GM23338 (cell line): ENCODE data around the gene TLCD5. TPM values are rescaled to one million over a fixed set of nuclear protein-coding genes. Genes with fewer than 3 reads are reported as not detected.

Source experiments
- ATAC-seq: fragments of 200-7000 bp; cut with Tn5 transposase; 3 replicates; pipeline ENCODE4 v1.9.1; 2020
- DNase-seq: peaks from one replicate; pipeline ENCODE4 v3.0.0-alpha.2; 2015; ENCODE audit warnings: low spot score
- H2AFZ ChIP-seq: fragments of 200-600 bp; sonication (generic); 2 replicates; pipeline ENCODE4 v1.8.0; 2016; ENCODE audit warnings: antibody characterized with exemption, mild to moderate bottlenecking, moderate library complexity
- H3F3A ChIP-seq: fragments of 200-600 bp; sonication (generic); replicated peaks from 2 replicates; pipeline ENCODE4 v1.8.0; 2017; ENCODE audit warnings: antibody characterized with exemption, mixed run types, low read depth
- H3K27ac ChIP-seq: fragments of 200-600 bp; sonication (generic); 2 replicates; pipeline ENCODE4 v1.6.1; 2016; ENCODE audit warnings: low read depth
- H3K27me3 ChIP-seq: fragments of 200-600 bp; sonication (generic); 2 replicates; pipeline ENCODE4 v1.8.0; 2016; ENCODE audit warnings: mild to moderate bottlenecking, mixed run types, moderate library complexity; ENCODE audit not compliant: insufficient read depth
- H3K36me3 ChIP-seq: fragments of 200-600 bp; sonication (generic); 2 replicates; pipeline ENCODE4 v1.8.0; 2016; ENCODE audit warnings: mild to moderate bottlenecking; ENCODE audit not compliant: insufficient read depth
- H3K4me1 ChIP-seq: fragments of 200-600 bp; sonication (generic); 2 replicates; pipeline ENCODE4 v1.8.0; 2016; ENCODE audit warnings: mild to moderate bottlenecking, moderate library complexity; ENCODE audit not compliant: insufficient read depth
- H3K4me2 ChIP-seq: fragments of 200-600 bp; sonication (generic); 2 replicates; pipeline ENCODE4 v1.7.1; 2017; ENCODE audit warnings: mixed run types
- H3K4me3 ChIP-seq: fragments of 200-600 bp; sonication (generic); 2 replicates; pipeline ENCODE4 v1.6.1; 2016; ENCODE audit warnings: mixed run types
- H3K79me2 ChIP-seq: fragments of 200-600 bp; sonication (generic); replicated peaks from 2 replicates; pipeline ENCODE4 v1.8.0; 2017; ENCODE audit warnings: mild to moderate bottlenecking; ENCODE audit not compliant: insufficient read depth
- H3K9me2 ChIP-seq: fragments of 200-600 bp; sonication (generic); 2 replicates; pipeline ENCODE4 v1.8.0; 2017; ENCODE audit not compliant: insufficient read depth
- H4K20me1 ChIP-seq: fragments of 200-600 bp; sonication (generic); replicated peaks from 2 replicates; pipeline ENCODE4 v1.8.0; 2017; ENCODE audit warnings: mild to moderate bottlenecking; ENCODE audit not compliant: insufficient read depth
- H3K27ac Mint-ChIP-seq: 2 replicates; pipeline ENCODE4 v1.8.0; 2020; ENCODE audit warnings: inconsistent platforms, mild to moderate bottlenecking, moderate library complexity, mixed read lengths
- H3K27me3 Mint-ChIP-seq: 3 replicates; pipeline ENCODE4 v1.8.0; 2022; ENCODE audit warnings: low read depth, mild to moderate bottlenecking, moderate library complexity, mixed read lengths, inconsistent platforms; ENCODE audit not compliant: insufficient read depth, poor library complexity
- H3K36me3 Mint-ChIP-seq: 3 replicates; pipeline ENCODE4 v1.8.0; 2021; ENCODE audit warnings: low read depth, mild to moderate bottlenecking, inconsistent platforms, moderate library complexity, mixed read lengths
- H3K4me1 Mint-ChIP-seq: 3 replicates; pipeline ENCODE4 v1.8.0; 2020; ENCODE audit warnings: mild to moderate bottlenecking, inconsistent platforms, mixed read lengths
- H3K4me3 Mint-ChIP-seq: 3 replicates; pipeline ENCODE4 v1.8.0; 2021; ENCODE audit warnings: moderate library complexity, mild to moderate bottlenecking, inconsistent platforms, mixed read lengths
- H3K9me3 Mint-ChIP-seq: 3 replicates; pipeline ENCODE4 v1.8.0; 2020; ENCODE audit warnings: moderate library complexity, mild to moderate bottlenecking, inconsistent platforms, mixed read lengths
- CREB1 ChIP-seq: fragments of 250-450 bp; sonication (Bioruptor Pico); IDR thresholded peaks from 2 replicates; pipeline ENCODE4 v1.5.0; 2020; ENCODE audit warnings: low read depth, mild to moderate bottlenecking, moderate library complexity
- ETS1 ChIP-seq: IDR thresholded peaks from 2 replicates; pipeline ENCODE4 v1.6.1; 2016; ENCODE audit warnings: antibody characterized with exemption
- EZH2 ChIP-seq: fragments of 200-600 bp; sonication (generic); IDR thresholded peaks from one replicate; pipeline ENCODE4 v1.8.0; 2017; ENCODE audit warnings: antibody characterized with exemption, mild to moderate bottlenecking, low read depth; ENCODE audit not compliant: unreplicated experiment
- JUNB ChIP-seq: IDR thresholded peaks from one replicate; pipeline ENCODE4 v1.6.1; 2016; ENCODE audit warnings: antibody characterized with exemption; ENCODE audit not compliant: unreplicated experiment
- NANOG ChIP-seq: IDR thresholded peaks from 2 replicates; pipeline ENCODE4 v1.6.1; 2016; ENCODE audit warnings: antibody characterized with exemption, borderline replicate concordance
- POLR2AphosphoS5 ChIP-seq: IDR thresholded peaks from 2 replicates; pipeline ENCODE4 v1.6.1; 2016; ENCODE audit warnings: antibody characterized with exemption, low read depth
- STAT1 ChIP-seq: IDR thresholded peaks from one replicate; pipeline ENCODE4 v1.6.1; 2016; ENCODE audit warnings: antibody characterized with exemption; ENCODE audit not compliant: unreplicated experiment
- ZNF114 ChIP-seq: fragments of 250-450 bp; sonication (Bioruptor Pico); IDR thresholded peaks from 2 replicates; pipeline ENCODE4 v1.5.0; 2020; ENCODE audit warnings: mild to moderate bottlenecking, moderate library complexity
- ZNF331 ChIP-seq: fragments of 250-450 bp; sonication (Bioruptor Pico); IDR thresholded peaks from 2 replicates; pipeline ENCODE4 v1.5.0; 2020; ENCODE audit warnings: low read depth, mild to moderate bottlenecking, moderate library complexity
- polyA plus RNA-seq: library from polyadenylated mRNA; unstranded; fragments of >200 nt; fragmentation: Nextera tagmentation; extraction: Ambion mirVana; gene quantifications from 2 replicates; pipeline ENCODE4 v1.2.1, GENCODE V29; 2016
- total RNA-seq: library from RNA; depleted of rRNA; stranded (reverse); fragments of >200 nt; shearing (Covaris generic); gene quantifications from 2 replicates; pipeline ENCODE4 v1.2.3, GENCODE V29; 2014
- TF ChIP-seq, protein P1 (sequence below): IDR thresholded peaks from one replicate; pipeline ENCODE4 v1.6.1; 2018; ENCODE audit warnings: antibody characterized with exemption; ENCODE audit not compliant: unreplicated experiment
- TF ChIP-seq, protein P2 (sequence below), 2 experiments: fragments of 200-600 bp in 1 of 2; sonication (generic) in 1 of 2; conservative IDR thresholded peaks; 2 replicates each; pipeline versions ENCODE4 v1.5.1 to v1.6.1; 2016 to 2017; ENCODE audit warnings: antibody characterized with exemption in 2 of 2, low read depth in 2 of 2, mild to moderate bottlenecking in 2 of 2, moderate library complexity in 1 of 2

Gene TLCD5
- total and polyA plus RNA-seq, 2 experiments from 2014 or later: 5.2 to 10.0 TPM

DNA sequence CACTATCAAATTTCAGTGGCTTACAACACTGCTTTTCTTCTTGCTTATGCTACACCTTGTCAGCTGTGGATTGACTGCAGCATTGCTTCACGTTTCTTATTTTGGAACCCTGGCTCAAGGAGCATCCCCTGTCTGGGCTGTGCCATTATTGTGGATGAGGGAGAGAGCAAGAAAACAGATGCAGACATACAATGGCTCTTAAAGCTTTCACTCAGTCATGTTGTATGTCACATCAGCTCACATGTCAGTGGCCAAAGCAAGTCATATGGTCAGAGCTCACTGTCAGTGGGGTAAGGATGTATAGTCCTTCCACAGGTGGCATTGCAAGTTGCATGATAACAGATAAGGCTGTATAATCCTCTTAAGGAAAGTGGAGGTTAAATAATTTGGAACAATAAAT, 21.1 kb downstream of the TLCD5 start (continued):
- TF ChIP-seq, protein P1, sequence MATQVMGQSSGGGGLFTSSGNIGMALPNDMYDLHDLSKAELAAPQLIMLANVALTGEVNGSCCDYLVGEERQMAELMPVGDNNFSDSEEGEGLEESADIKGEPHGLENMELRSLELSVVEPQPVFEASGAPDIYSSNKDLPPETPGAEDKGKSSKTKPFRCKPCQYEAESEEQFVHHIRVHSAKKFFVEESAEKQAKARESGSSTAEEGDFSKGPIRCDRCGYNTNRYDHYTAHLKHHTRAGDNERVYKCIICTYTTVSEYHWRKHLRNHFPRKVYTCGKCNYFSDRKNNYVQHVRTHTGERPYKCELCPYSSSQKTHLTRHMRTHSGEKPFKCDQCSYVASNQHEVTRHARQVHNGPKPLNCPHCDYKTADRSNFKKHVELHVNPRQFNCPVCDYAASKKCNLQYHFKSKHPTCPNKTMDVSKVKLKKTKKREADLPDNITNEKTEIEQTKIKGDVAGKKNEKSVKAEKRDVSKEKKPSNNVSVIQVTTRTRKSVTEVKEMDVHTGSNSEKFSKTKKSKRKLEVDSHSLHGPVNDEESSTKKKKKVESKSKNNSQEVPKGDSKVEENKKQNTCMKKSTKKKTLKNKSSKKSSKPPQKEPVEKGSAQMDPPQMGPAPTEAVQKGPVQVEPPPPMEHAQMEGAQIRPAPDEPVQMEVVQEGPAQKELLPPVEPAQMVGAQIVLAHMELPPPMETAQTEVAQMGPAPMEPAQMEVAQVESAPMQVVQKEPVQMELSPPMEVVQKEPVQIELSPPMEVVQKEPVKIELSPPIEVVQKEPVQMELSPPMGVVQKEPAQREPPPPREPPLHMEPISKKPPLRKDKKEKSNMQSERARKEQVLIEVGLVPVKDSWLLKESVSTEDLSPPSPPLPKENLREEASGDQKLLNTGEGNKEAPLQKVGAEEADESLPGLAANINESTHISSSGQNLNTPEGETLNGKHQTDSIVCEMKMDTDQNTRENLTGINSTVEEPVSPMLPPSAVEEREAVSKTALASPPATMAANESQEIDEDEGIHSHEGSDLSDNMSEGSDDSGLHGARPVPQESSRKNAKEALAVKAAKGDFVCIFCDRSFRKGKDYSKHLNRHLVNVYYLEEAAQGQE: no peak
- no peak for TF ChIP-seq ZNF114 (CRISPR knock-in tag)
- TF ChIP-seq STAT1: no peak
- no peak for TF ChIP-seq NANOG
- TF ChIP-seq, protein P2, sequence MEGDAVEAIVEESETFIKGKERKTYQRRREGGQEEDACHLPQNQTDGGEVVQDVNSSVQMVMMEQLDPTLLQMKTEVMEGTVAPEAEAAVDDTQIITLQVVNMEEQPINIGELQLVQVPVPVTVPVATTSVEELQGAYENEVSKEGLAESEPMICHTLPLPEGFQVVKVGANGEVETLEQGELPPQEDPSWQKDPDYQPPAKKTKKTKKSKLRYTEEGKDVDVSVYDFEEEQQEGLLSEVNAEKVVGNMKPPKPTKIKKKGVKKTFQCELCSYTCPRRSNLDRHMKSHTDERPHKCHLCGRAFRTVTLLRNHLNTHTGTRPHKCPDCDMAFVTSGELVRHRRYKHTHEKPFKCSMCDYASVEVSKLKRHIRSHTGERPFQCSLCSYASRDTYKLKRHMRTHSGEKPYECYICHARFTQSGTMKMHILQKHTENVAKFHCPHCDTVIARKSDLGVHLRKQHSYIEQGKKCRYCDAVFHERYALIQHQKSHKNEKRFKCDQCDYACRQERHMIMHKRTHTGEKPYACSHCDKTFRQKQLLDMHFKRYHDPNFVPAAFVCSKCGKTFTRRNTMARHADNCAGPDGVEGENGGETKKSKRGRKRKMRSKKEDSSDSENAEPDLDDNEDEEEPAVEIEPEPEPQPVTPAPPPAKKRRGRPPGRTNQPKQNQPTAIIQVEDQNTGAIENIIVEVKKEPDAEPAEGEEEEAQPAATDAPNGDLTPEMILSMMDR (conservative IDR thresholded peaks at IDR 0.05; ENCODE audit: low read depth in 2 of 2): no peak
- no peak for TF ChIP-seq ETS1

GRCh38 chr11:120350637-120351036, 25.5 kb downstream of the TLCD5 start:
- H3K4me3 ChIP-seq: no peak overlapping the region
- H3K36me3 ChIP-seq: no peaks in the 10 kb centered on the region
- ATAC-seq: no peak
- H3K27ac Mint-ChIP-seq: no peak overlapping the region
- H3K9me3 Mint-ChIP-seq: no peaks in the 10 kb centered on the region
- H3K4me2 ChIP-seq: no peak overlapping the region
- H3K27ac ChIP-seq: no peak overlapping the region
- no peaks in the 10 kb centered on the region for H4K20me1 ChIP-seq
- H3K36me3 Mint-ChIP-seq: no peaks in the 10 kb centered on the region
- H3K27me3 Mint-ChIP-seq: peaks cover 2% of the 10 kb centered on the region
- H3K9me2 ChIP-seq: peaks cover 8% of the 10 kb centered on the region; the same call in 1 of the 2 replicates
- no peak overlapping the region for H3K4me3 Mint-ChIP-seq
- no peaks in the 10 kb centered on the region for H3F3A ChIP-seq
- DNase-seq: no peak
- H3K4me1 ChIP-seq: no peaks in the 10 kb centered on the region
- no peak overlapping the region for H2AFZ ChIP-seq
- H3K27me3 ChIP-seq: no peaks in the 10 kb centered on the region
- peaks cover 90% of the 10 kb centered on the region for H3K79me2 ChIP-seq
- peaks cover 26% of the 10 kb centered on the region for H3K4me1 Mint-ChIP-seq
- TF ChIP-seq ZNF114 (CRISPR knock-in tag): no peak
- TF ChIP-seq CREB1: no peak
- no peak for TF ChIP-seq POLR2AphosphoS5
- no peak for TF ChIP-seq STAT1
- TF ChIP-seq ZNF331 (CRISPR knock-in tag): no peak
- no peak for TF ChIP-seq JUNB
- TF ChIP-seq, protein P2 (conservative IDR thresholded peaks at IDR 0.05; ENCODE audit: low read depth in 2 of 2): no peak
- no peak for TF ChIP-seq EZH2
